GM19099 (cell line): ENCODE measurements around the gene RPEL1.

Experiments used
- POLR2A ChIP-seq: IDR thresholded peaks from 3 replicates; pipeline ENCODE4 v1.6.1; 2011; ENCODE audit warnings: low read depth; ENCODE audit not compliant: insufficient read length; ENCODE audit errors: extremely low read depth

RPEL1 gene

GRCh38 chr10:103276251-103276895, 30.7 kb downstream of the RPEL1 start:
- TF ChIP-seq POLR2A, result no peak

GRCh38 chr10:103276896-103277712, 31.4 kb downstream of the RPEL1 start, which contains the start of gene INA:
INA (plus strand) TSS chr10:103277138; CDS start chr10:103277212, 74 bp downstream.
- no peak for TF ChIP-seq POLR2A

- TF ChIP-seq POLR2A, result no peak
These were observed 32.2 kb downstream of the RPEL1 start for GRCh38 chr10:103277713-103278536.

DNA sequence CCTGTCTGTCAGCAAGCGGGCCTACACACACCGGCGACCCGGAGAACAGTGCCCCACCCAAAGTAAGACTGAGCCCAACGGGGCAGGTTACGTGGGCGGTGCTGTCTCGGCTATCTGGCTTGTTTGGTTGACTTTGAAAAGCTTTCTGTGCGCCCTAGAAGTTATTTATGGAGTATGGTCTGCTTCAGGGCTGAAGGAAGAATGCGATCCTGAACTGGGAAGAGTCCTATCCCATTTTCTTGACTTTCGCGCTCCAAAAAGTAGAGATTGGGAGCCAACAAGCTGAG, 32.8 kb downstream of the RPEL1 start:
- no peak for TF ChIP-seq POLR2A

- no peak for TF ChIP-seq POLR2A
These were observed 33.2 kb downstream of the RPEL1 start for GRCh38 chr10:103278862-103279298.

DNA sequence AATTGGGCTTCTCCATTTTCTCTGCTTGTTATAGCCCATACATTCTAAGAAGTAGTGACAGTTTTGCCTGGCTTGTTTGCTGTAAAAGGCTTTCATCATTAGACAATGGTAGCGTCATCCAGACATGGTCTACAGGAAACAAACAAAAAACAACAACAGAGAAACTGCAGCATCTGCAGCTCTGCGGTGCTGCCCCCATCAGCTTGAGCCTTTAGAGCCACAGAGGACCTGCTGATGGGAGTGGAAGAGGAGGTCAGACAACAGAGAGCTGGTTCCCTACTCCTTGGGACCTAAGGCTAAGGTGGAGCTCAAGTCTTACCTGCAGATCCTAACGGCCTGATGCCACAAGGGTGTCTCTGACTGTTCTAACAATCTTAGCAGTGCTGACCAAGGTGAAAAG, 34.3 kb downstream of the RPEL1 start:
- no peak for TF ChIP-seq POLR2A

GRCh38 chr10:103280506-103280905, 34.8 kb downstream of the RPEL1 start:
- TF ChIP-seq POLR2A, result no peak

DNA sequence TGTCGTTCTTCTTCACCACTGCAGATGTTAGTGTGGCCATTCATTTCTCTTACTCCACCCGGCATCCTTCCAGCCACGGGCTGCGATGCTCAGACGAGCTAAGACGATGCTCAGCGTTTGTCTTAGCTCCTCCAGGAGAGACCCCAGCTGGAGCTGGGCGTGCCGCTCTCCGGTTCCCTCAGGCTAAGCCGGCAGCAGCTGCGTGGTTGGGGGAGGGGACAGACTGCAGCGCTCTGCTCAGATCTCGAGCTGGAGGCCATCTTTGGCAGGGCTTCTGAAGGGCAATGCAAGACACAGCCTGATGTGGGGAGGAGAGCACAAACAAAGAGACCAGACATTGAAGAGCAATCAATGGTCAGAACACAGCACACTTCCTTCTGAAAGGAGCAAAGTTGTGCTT, 36.1 kb downstream of the RPEL1 start:
- no peak for TF ChIP-seq POLR2A

GRCh38 chr10:103282961-103283360, 37.3 kb downstream of the RPEL1 start:
- TF ChIP-seq POLR2A, result no peak

DNA sequence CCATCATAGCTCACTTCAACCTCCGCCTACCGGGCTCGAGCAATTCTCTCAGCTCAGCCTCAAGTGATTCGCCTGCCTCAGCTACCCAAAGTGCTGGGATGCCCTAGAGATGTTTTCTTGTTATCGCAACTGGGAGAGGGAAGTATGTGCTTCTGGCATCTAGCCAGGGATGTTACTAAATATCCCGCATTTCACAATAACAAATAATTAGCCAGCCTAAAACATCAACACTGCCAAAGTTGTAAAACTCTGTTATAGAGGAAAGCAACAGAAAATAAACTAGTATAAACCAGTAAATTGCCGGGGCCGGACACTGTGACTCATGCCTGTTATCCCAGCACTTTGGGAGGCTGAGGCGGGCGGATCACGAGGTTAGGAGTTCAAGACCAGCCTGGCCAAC, 38.5 kb downstream of the RPEL1 start:
- TF ChIP-seq POLR2A, result no peak

- TF ChIP-seq POLR2A, result no peak
These were observed 42.3 kb downstream of the RPEL1 start for GRCh38 chr10:103287992-103288391.

- no peak for TF ChIP-seq POLR2A
These were observed 45.9 kb downstream of the RPEL1 start for GRCh38 chr10:103291588-103291987.

GRCh38 chr10:103295374-103296015, 49.8 kb downstream of the RPEL1 start:
- TF ChIP-seq POLR2A, result no peak
